Activated naive CD4-positive, alpha-beta T cell treated with anti-CD3 and anti-CD28 coated beads, Interleukin-2, amount 10 ng/mL, durations not matched to agents 7 days and 5 days (primary cell): Measurements from ENCODE around the gene ANKRD62.

Experiments
- CTCF ChIA-PET: fragments of 350-600 bp; sonication (Branson Sonifier 250); formaldehyde crosslinking; loops from one replicate; lab custom pipeline; 2021; ENCODE audit warnings: antibody characterized with exemption; lab: Charles Lee
- DNase-seq: peaks from one replicate; pipeline ENCODE4 v3.0.0-alpha.2; 2020
- H3K27ac Mint-ChIP-seq: one replicate; pipeline ENCODE4 v1.8.0; 2021; ENCODE audit warnings: mild to moderate bottlenecking, moderate library complexity, mixed read lengths
- H3K27me3 Mint-ChIP-seq: one replicate; pipeline ENCODE4 v1.8.0; 2021; ENCODE audit warnings: mild to moderate bottlenecking, mixed read lengths
- H3K36me3 Mint-ChIP-seq: one replicate; pipeline ENCODE4 v1.8.0; 2021; ENCODE audit warnings: mixed read lengths
- H3K4me1 Mint-ChIP-seq: one replicate; pipeline ENCODE4 v1.8.0; 2021; ENCODE audit warnings: mixed read lengths
- H3K4me3 Mint-ChIP-seq: one replicate; pipeline ENCODE4 v1.8.0; 2021; ENCODE audit warnings: mild to moderate bottlenecking, moderate library complexity, mixed read lengths
- H3K9me3 Mint-ChIP-seq: one replicate; pipeline ENCODE4 v1.8.0; 2021; ENCODE audit warnings: mixed read lengths

ANKRD62 gene

GRCh38 chr18:12155996-12156395 lies 62.4 kb downstream of the ANKRD62 start:
- H3K36me3 Mint-ChIP-seq: no peaks in the 10 kb centered on the region
- H3K27me3 Mint-ChIP-seq: peaks cover 4% of the 10 kb centered on the region
- CTCF ChIA-PET: no interaction called here
- no peak overlapping the region for H3K4me3 Mint-ChIP-seq
- H3K9me3 Mint-ChIP-seq: no peaks in the 10 kb centered on the region
- H3K4me1 Mint-ChIP-seq: no peaks in the 10 kb centered on the region
- H3K27ac Mint-ChIP-seq: no peak overlapping the region
- no peak for DNase-seq

DNA sequence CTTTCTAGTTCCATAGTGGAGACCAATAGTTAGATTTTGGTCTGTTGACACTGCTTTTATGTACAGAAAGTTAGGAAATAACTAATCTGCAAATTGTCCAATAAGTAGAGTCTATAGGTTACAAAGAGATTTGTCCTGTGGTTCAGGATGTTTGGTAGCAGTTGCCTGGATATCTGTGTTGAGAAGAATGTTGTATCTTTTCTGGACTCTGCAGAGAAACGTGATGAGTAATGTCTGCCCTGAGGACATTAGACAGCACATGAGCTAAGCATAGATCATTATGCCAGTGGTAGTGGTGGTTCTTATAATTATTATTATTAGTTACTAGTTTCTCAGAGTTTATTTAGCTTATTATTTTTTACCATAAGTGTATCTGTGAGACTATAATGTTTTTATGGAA lies 65.8 kb downstream of the ANKRD62 start:
- no peaks in the 10 kb centered on the region for H3K4me1 Mint-ChIP-seq
- no peaks in the 10 kb centered on the region for H3K36me3 Mint-ChIP-seq
- H3K4me3 Mint-ChIP-seq: no peak overlapping the region
- CTCF ChIA-PET: no interaction called here
- no peak for DNase-seq
- no peak overlapping the region for H3K27ac Mint-ChIP-seq
- H3K27me3 Mint-ChIP-seq: no peaks in the 10 kb centered on the region
- no peaks in the 10 kb centered on the region for H3K9me3 Mint-ChIP-seq

- Mint-ChIP-seq H3K27me3 (no peaks in the 10 kb centered on the region), H3K4me3 (no peak overlapping the region), H3K27ac (no peak overlapping the region), H3K9me3 (no peaks in the 10 kb centered on the region), H3K4me1 (no peaks in the 10 kb centered on the region), H3K36me3 (no peaks in the 10 kb centered on the region)
- DNase-seq: no peak
- CTCF ChIA-PET: interaction anchor here (0.6 kb wide), 1 partner anchor 540 kb away, joined by 3 read pairs; the partner anchor contains the start of gene PSMG2
Observed at GRCh38 chr18:12162786-12163185, 69.1 kb downstream of the ANKRD62 start.

GRCh38 chr18:12165038-12165768 lies 71.6 kb downstream of the ANKRD62 start:
- no peak for DNase-seq
- Mint-ChIP-seq H3K27me3 (no peaks in the 10 kb centered on the region), H3K4me1 (no peaks in the 10 kb centered on the region), H3K27ac (no peak overlapping the region), H3K9me3 (peaks cover 2% of the 10 kb centered on the region), H3K4me3 (no peak overlapping the region), H3K36me3 (no peaks in the 10 kb centered on the region)
- CTCF ChIA-PET: no interaction called here
